Measurements from ENCODE around the gene OAS3.

- TF ChIP-seq CTCF (IDR thresholded peaks at IDR 0.05; ENCODE audit: low read depth, low read length, poor library complexity, severe bottlenecking) = no peak
- TF ChIP-seq EZH2phosphoT487 (IDR thresholded peaks at IDR 0.05; ENCODE audit: borderline replicate concordance, low read length) = no peak
Observed at GRCh38 chr12:112898380-112898779, 39.9 kb upstream of the OAS3 start.

Measured in DOHH2 (cell line).